ENCODE measurements around the gene TRAF7. TPM values are rescaled to one million over a fixed set of nuclear protein-coding genes. Genes with fewer than 3 reads are reported as not detected.
A peak's percentile ranks its signal among the peaks of the same experiment; 100 is the strongest.

TRAF7 gene
- total RNA-seq, 4 donors from 2014 or later = 31.9 to 42.7 (median 34.3) TPM

DNA sequence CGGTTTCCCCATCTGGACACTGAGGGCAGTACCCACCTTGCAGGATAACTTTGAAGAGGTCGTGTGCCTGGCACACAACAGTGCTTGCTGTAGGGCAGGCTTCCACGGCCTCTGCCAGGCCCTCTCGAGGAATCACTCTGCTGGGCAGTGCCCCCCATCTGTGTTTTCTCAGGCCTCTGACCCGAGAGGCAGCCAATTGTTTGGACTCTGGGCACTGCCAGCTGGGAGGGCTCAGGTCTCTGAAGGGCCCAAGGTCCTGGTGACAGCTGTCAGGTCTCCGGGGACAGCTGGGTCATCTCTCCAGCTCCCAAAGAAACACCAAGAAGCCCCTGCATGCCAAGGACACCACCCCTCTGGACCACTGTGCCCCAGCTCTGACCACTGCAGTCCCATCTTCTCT lies 8.2 kb upstream of the TRAF7 start:
- ATAC-seq (ENCODE audit: low FRiP score) = no peak
- DNase-seq (ENCODE audit: low spot score) = no peak
- TF ChIP-seq CTCF (IDR thresholded peaks at IDR 0.05) = no peak

GRCh38 chr16:2147981-2148671 lies 7.5 kb upstream of the TRAF7 start, which contains the start of gene RAB26:
TSS of gene RAB26 (plus strand) at chr16:2148625. CDS start at chr16:2148784, 159 bp downstream.
- ATAC-seq (ENCODE audit: low FRiP score) (peak; percentile 74), DNase-seq (ENCODE audit: low spot score) (no peak)
- no peak for TF ChIP-seq CTCF (IDR thresholded peaks at IDR 0.05)

DNA sequence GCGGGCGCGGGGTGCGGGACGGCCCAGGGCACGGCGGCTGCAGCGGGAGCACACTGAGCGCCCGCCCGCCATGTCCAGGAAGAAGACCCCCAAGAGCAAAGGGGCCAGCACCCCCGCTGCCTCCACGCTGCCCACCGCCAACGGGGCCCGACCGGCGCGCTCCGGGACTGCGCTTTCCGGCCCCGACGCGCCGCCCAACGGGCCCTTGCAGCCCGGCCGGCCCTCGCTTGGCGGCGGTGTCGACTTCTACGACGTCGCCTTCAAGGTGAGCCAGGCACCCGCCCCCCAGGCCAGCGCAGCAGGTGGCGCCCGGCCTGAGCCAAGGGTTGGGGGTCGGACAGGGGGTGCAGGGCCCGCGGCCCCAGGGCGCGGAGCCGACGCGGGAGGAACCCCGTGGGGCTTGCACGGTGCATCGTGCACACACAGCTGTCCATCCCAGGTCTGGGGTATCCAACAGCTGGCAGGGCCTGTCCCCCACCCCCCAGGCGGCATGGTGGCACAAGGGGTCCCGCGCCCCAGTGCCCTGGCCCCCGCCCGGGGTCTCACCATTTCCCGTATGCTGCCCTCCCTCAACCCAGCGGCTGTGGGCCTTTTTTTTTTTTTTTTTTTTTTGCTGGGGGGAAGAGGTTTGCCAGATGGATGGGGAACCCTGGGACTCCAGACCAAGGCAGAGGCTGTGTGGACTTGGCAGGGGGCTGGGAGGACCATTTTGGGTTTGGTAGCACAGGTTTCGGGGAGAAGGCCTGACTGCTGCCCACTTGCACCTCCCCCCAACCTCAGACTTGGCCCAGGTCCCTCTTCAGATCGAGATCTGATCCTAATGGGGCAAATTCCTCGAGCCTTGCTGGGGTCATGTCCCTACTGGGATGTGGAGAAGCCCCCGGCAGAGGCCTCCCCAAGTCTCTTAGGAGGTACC lies 6.6 kb upstream of the TRAF7 start:
- TF ChIP-seq CTCF (IDR thresholded peaks at IDR 0.05) = no peak
- DNase-seq (ENCODE audit: low spot score) = no peak
- no peak for ATAC-seq (ENCODE audit: low FRiP score)

DNA sequence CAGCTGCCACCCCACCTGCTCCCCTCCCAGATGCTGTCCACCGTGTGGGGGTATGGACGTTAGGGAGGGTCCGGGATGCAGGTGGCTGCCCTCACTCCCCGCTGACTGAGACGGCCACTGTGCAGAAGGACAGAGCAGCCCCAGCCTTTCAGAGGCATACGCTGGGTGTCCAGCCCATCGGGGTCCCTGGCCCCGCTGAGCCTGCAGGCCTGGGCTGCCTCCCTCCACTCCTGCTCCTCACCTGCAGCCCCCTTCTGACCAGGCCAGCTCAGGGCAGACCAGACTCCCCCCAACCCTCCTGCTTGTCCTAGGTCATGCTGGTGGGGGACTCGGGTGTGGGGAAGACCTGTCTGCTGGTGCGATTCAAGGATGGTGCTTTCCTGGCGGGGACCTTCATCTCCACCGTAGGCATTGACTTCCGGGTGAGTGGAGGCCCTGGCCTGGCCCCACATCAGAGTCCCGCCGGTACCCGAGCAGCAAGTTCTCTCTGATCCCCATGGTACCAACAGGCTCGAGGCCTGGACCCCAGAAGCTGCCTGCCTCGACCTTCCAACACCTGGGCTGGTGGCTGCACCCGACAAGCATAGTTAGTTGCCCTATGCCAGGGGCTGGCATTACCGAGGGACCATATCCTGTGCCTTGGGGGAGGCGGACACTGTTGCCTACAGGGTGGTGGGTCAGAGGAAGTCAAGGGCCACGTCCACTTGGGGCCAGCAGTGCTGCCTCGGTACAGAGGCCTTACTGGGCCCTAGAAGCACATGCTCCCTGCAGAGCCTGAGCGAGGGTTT lies 5.8 kb upstream of the TRAF7 start:
- DNase-seq (ENCODE audit: low spot score) (no peak), ATAC-seq (ENCODE audit: low FRiP score) (no peak)
- no peak for TF ChIP-seq CTCF (IDR thresholded peaks at IDR 0.05)

DNA sequence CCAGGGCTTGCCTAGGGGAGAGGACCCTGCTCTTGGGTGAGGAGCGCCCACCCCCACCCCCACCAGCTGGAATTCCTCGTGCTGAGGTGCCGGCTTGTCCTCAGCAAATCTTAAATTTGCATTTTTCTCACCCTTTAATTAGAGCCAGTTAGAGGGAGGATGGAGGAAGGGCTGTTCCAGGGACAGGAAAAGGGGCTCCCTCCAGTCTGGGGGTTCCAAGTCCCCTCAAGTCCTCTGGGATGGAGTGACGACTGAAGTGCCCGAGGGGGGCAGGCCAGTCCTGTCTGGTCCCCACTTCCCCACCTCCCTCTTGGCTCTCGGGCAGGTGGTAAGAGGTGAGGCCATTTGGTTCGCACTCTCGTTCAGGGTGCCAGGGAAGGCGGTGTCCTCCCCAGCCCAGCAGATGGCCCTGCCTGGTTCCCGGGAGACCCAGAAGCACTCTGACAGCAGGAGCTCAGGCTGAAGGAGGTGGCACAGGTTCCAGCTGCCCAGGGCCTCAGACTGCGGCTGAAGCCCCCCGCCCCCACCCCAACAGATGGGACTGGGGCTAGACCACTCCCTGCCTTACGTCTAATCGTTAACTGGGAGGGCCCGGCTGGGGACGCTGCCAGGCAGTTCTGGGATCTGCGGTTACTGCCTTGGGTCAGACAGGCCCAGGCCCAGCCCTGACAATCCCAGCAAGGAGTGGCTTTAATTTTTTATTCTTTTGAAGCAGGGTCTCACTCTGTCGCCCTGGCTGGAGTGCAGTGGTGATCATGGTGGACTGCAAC lies 5.0 kb upstream of the TRAF7 start:
- TF ChIP-seq CTCF (IDR thresholded peaks at IDR 0.05) = no peak
- DNase-seq (ENCODE audit: low spot score) (no peak), ATAC-seq (ENCODE audit: low FRiP score) (no peak)

Data from omental fat pad (tissue), 4 donors.